Thymus (tissue), 11 donors: ENCODE data around the gene SLC34A3. TPM values are rescaled to one million over a fixed set of nuclear protein-coding genes. Genes with fewer than 3 reads are reported as not detected.

Source experiments
- DNase-seq, 9 donors: peaks; one replicate each; pipeline ENCODE4 v3.0.0-alpha.2; 2013; ENCODE audit warnings: low spot score in 9 of 9, low read depth in 6 of 9, missing footprints in 1 of 9
- H3K27ac ChIP-seq, 2 donors: one replicate each; pipeline ENCODE4 v1.5.1; 2013; ENCODE audit warnings: control low read depth in 1 of 2, low read depth in 1 of 2, low read length in 1 of 2, mild to moderate bottlenecking in 1 of 2, moderate library complexity in 1 of 2
- H3K27me3 ChIP-seq, 2 donors: one replicate each; pipeline ENCODE4 v1.5.1; 2013; ENCODE audit warnings: low read length in 1 of 2; ENCODE audit not compliant: control insufficient read depth in 2 of 2, insufficient read depth in 1 of 2
- H3K36me3 ChIP-seq, 2 donors: one replicate each; pipeline ENCODE4 v1.5.1; 2013; ENCODE audit warnings: low read length in 1 of 2, mild to moderate bottlenecking in 1 of 2, moderate library complexity in 1 of 2; ENCODE audit not compliant: control insufficient read depth in 2 of 2, insufficient read depth in 2 of 2
- H3K4me1 ChIP-seq, 2 donors: one replicate each; pipeline ENCODE4 v1.5.1; 2013; ENCODE audit warnings: low read length in 2 of 2; ENCODE audit not compliant: control insufficient read depth in 2 of 2, insufficient read depth in 2 of 2
- H3K4me3 ChIP-seq, 2 donors: one replicate each; pipeline ENCODE4 v1.5.1; 2013; ENCODE audit warnings: low read length in 2 of 2, control low read depth in 1 of 2, mild to moderate bottlenecking in 1 of 2
- H3K9me3 ChIP-seq, 2 donors: one replicate each; pipeline ENCODE4 v1.5.1; 2013; ENCODE audit warnings: low read length in 1 of 2, mild to moderate bottlenecking in 1 of 2; ENCODE audit not compliant: control insufficient read depth in 2 of 2, insufficient read depth in 1 of 2
- WGBS: extraction: QIAGEN DNeasy Blood & Tissue Kit; methylation state at CpG from one replicate; pipeline ENCODE4 v1.1.7; 2013; 5-methylcytosine and 5-hydroxymethylcytosine counted together
- polyA plus RNA-seq: library from polyadenylated mRNA; stranded (reverse); fragments of 200-250 nt; gene quantifications from one replicate; pipeline ENCODE4 v1.2.3, GENCODE V29; 2013
- total RNA-seq: library from RNA; stranded (reverse); fragments of 120-200 nt; gene quantifications from one replicate; pipeline ENCODE4 v1.2.4, GENCODE V29; 2013
- donor health status: healthy.

SLC34A3 gene
- total and polyA plus RNA-seq, 2 donors, result 0.14 TPM; not detected in 1

- Histone ChIP-seq H3K9me3 (no peaks in the 10 kb centered on the region), H3K4me3 (peak overlapping the region; percentile 90 to 99), H3K4me1 (peaks cover 18 to 25% of the 10 kb centered on the region in 2 donors), H3K27ac (peak overlapping the region; percentile 69 to 95), H3K36me3 (peaks cover 41 to 61% of the 10 kb centered on the region in 2 donors), H3K27me3 (no peaks in the 10 kb centered on the region)
- WGBS, result under 1% methylated on average over 31 of the region's 31 CpGs
- DNase-seq, result no peak
These were observed 42.6 kb upstream of the SLC34A3 start for GRCh38 chr9:137188086-137188489.

- H3K36me3 ChIP-seq, result peaks cover 35 to 55% of the 10 kb centered on the region in 2 donors
- H3K4me3 ChIP-seq, result peak within 1 kb of the TSS; percentile 90 to 99
- DNase-seq, result peak; percentile 75 to 98 (median 94)
- no peaks in the 10 kb centered on the region for H3K27me3 ChIP-seq
- peaks cover 18 to 25% of the 10 kb centered on the region in 2 donors for H3K4me1 ChIP-seq
- H3K9me3 ChIP-seq, result no peaks in the 10 kb centered on the region
- under 1% methylated on average over 98 of the region's 98 CpGs for WGBS
- peak within 1 kb of the TSS; percentile 76 to 95 for H3K27ac ChIP-seq
These were observed 42.0 kb upstream of the SLC34A3 start, which contains the start of the genes ANAPC2 and SSNA1 for GRCh38 chr9:137188490-137189296. TSS of gene ANAPC2 (minus strand) at chr9:137188560. CDS start at chr9:137188532, 28 bp downstream. TSS of gene SSNA1 (plus strand) at chr9:137188676. CDS start at chr9:137188727, 51 bp downstream.

- no peak for DNase-seq
- H3K36me3 ChIP-seq, result peaks cover 30 to 46% of the 10 kb centered on the region in 2 donors
- 47% methylated on average over 23 of the region's 23 CpGs for WGBS
These were observed 41.1 kb upstream of the SLC34A3 start for GRCh38 chr9:137189297-137190295.

GRCh38 chr9:137190315-137190856 lies 40.3 kb upstream of the SLC34A3 start:
- Histone ChIP-seq H3K4me3 (no peak overlapping the region), H3K9me3 (no peaks in the 10 kb centered on the region), H3K36me3 (peaks cover 26 to 38% of the 10 kb centered on the region in 2 donors), H3K27ac (no peak overlapping the region), H3K4me1 (peaks cover 18 to 29% of the 10 kb centered on the region in 2 donors), H3K27me3 (no peaks in the 10 kb centered on the region)
- DNase-seq, result no peak
- 93% methylated on average over 9 of the region's 9 CpGs for WGBS

More at GRCh38 chr9:137189297-137190295, 41.1 kb upstream of the SLC34A3 start:
- no peaks in the 10 kb centered on the region for H3K9me3 ChIP-seq
- H3K4me3 ChIP-seq, result peak overlapping the region; percentile 90 to 99
- peaks cover 18 to 26% of the 10 kb centered on the region in 2 donors for H3K4me1 ChIP-seq
- H3K27me3 ChIP-seq, result no peaks in the 10 kb centered on the region
- peak overlapping the region; percentile 76 to 95 for H3K27ac ChIP-seq

- H3K36me3 ChIP-seq, result peaks cover 26 to 29% of the 10 kb centered on the region in 2 donors
- DNase-seq, result no peak
- H3K4me1 ChIP-seq, result peaks cover 18 to 29% of the 10 kb centered on the region in 2 donors
- H3K27me3 ChIP-seq, result no peaks in the 10 kb centered on the region
- no peaks in the 10 kb centered on the region for H3K9me3 ChIP-seq
- WGBS, result 95% methylated on average over 3 of the region's 3 CpGs
- H3K4me3 ChIP-seq, result no peak overlapping the region
- no peak overlapping the region for H3K27ac ChIP-seq
These were observed 39.5 kb upstream of the SLC34A3 start for GRCh38 chr9:137191245-137191644.

GRCh38 chr9:137191691-137192447 lies 38.8 kb upstream of the SLC34A3 start:
- Histone ChIP-seq H3K9me3 (no peaks in the 10 kb centered on the region), H3K27ac (no peak overlapping the region), H3K27me3 (no peaks in the 10 kb centered on the region), H3K36me3 (peaks cover 23 to 26% of the 10 kb centered on the region in 2 donors), H3K4me1 (peaks cover 18 to 26% of the 10 kb centered on the region in 2 donors), H3K4me3 (no peak overlapping the region)
- WGBS, result 97% methylated on average over 22 of the region's 22 CpGs
- DNase-seq, result no peak

- WGBS, result 96% methylated on average over 10 of the region's 10 CpGs
These were observed 38.3 kb upstream of the SLC34A3 start for GRCh38 chr9:137192448-137192780.

GRCh38 chr9:137192859-137193258 lies 37.8 kb upstream of the SLC34A3 start:
- Histone ChIP-seq H3K4me3 (no peak overlapping the region), H3K9me3 (no peaks in the 10 kb centered on the region), H3K4me1 (peaks cover 8 to 16% of the 10 kb centered on the region in 2 donors), H3K27ac (no peak overlapping the region), H3K36me3 (peaks cover 19 to 26% of the 10 kb centered on the region in 2 donors), H3K27me3 (peaks cover 0 to 5% of the 10 kb centered on the region in 2 donors)
- 92% methylated on average over 2 of the region's 2 CpGs for WGBS
- DNase-seq, result no peak

More at GRCh38 chr9:137192448-137192780, 38.3 kb upstream of the SLC34A3 start:
- Histone ChIP-seq H3K27me3 (peaks cover 0 to under 1% of the 10 kb centered on the region in 2 donors), H3K27ac (no peak overlapping the region), H3K9me3 (no peaks in the 10 kb centered on the region), H3K4me3 (no peak overlapping the region), H3K4me1 (peaks cover 13 to 20% of the 10 kb centered on the region in 2 donors), H3K36me3 (peaks cover 19 to 26% of the 10 kb centered on the region in 2 donors)
- no peak for DNase-seq
